H9 (cell line): Measurements from ENCODE around the gene GRIK4. TPM values are rescaled to one million over a fixed set of nuclear protein-coding genes. Genes with fewer than 3 reads are reported as not detected.

Experiments used
- DNase-seq: peaks from one replicate; pipeline ENCODE4 v3.0.0-alpha.2; 2017
- H2AFZ ChIP-seq: one replicate; pipeline ENCODE4 v1.6.1; 2013; ENCODE audit warnings: mild to moderate bottlenecking, low read length, control low read depth, moderate library complexity
- H2AK5ac ChIP-seq: 2 replicates; pipeline ENCODE4 v1.6.1; 2013; ENCODE audit warnings: low read length, control low read depth, mixed read lengths; ENCODE audit not compliant: insufficient read length
- H2BK120ac ChIP-seq: one replicate; pipeline ENCODE4 v1.6.1; 2013; ENCODE audit warnings: low read depth, mild to moderate bottlenecking, low read length, control low read depth, inconsistent platforms; ENCODE audit not compliant: poor library complexity, severe bottlenecking
- H2BK12ac ChIP-seq: 2 replicates; pipeline ENCODE4 v1.6.1; 2013; ENCODE audit warnings: low read length, control low read depth, mixed read lengths, low read depth; ENCODE audit not compliant: insufficient read length
- H2BK15ac ChIP-seq: 2 replicates; pipeline ENCODE4 v1.6.1; 2013; ENCODE audit warnings: low read depth, low read length, control low read depth
- H2BK20ac ChIP-seq: one replicate; pipeline ENCODE4 v1.6.1; 2013; ENCODE audit warnings: low read depth, mild to moderate bottlenecking, low read length, control low read depth, inconsistent platforms; ENCODE audit not compliant: poor library complexity, severe bottlenecking
- H2BK5ac ChIP-seq: 2 replicates; pipeline ENCODE4 v1.6.1; 2013; ENCODE audit warnings: low read length, control low read depth, mixed read lengths; ENCODE audit not compliant: insufficient read length
- H3K14ac ChIP-seq: 2 replicates; pipeline ENCODE4 v1.6.1; 2013; ENCODE audit warnings: low read length, control low read depth; ENCODE audit not compliant: insufficient read depth
- H3K18ac ChIP-seq: 2 replicates; pipeline ENCODE4 v1.6.1; 2013; ENCODE audit warnings: low read depth, mild to moderate bottlenecking, mixed read lengths, low read length, control low read depth; ENCODE audit not compliant: insufficient read length
- H3K23ac ChIP-seq: 2 replicates; pipeline ENCODE4 v1.6.1; 2013; ENCODE audit warnings: low read length, control low read depth, mixed read lengths, low read depth; ENCODE audit not compliant: insufficient read length
- H3K23me2 ChIP-seq: 2 replicates; pipeline ENCODE4 v1.6.1; 2013; ENCODE audit warnings: low read depth, mild to moderate bottlenecking, mixed read lengths, low read length, control low read depth; ENCODE audit not compliant: insufficient read length, poor library complexity, severe bottlenecking
- H3K27ac ChIP-seq: 2 replicates; pipeline ENCODE4 v1.5.1; 2013; ENCODE audit warnings: low read length, control low read depth, mixed read lengths, low read depth; ENCODE audit not compliant: insufficient read length
- H3K27me3 ChIP-seq: 2 replicates; pipeline ENCODE4 v1.6.1; 2013; ENCODE audit warnings: low read length, control low read depth, inconsistent platforms; ENCODE audit not compliant: insufficient read depth
- H3K4ac ChIP-seq: 2 replicates; pipeline ENCODE4 v1.6.1; 2013; ENCODE audit warnings: low read depth, mild to moderate bottlenecking, control low read depth, inconsistent platforms, low read length, moderate library complexity
- H3K4me1 ChIP-seq: 2 replicates; pipeline ENCODE4 v1.6.1; 2013; ENCODE audit warnings: low read length, control low read depth, inconsistent platforms; ENCODE audit not compliant: insufficient read depth
- H3K4me2 ChIP-seq: 2 replicates; pipeline ENCODE4 v1.6.1; 2013; ENCODE audit warnings: low read length, control low read depth, mixed read lengths; ENCODE audit not compliant: insufficient read length, insufficient read depth
- H3K56ac ChIP-seq: 2 replicates; pipeline ENCODE4 v1.6.1; 2013; ENCODE audit warnings: low read depth, mild to moderate bottlenecking, mixed read lengths, low read length, control low read depth; ENCODE audit not compliant: insufficient read length
- H3K79me1 ChIP-seq: 2 replicates; pipeline ENCODE4 v1.6.1; 2013; ENCODE audit warnings: low read depth, mild to moderate bottlenecking, moderate library complexity, low read length, control low read depth, inconsistent platforms; ENCODE audit not compliant: insufficient read depth, poor library complexity, severe bottlenecking
- H3K79me2 ChIP-seq: 2 replicates; pipeline ENCODE4 v1.6.1; 2013; ENCODE audit warnings: low read length, control low read depth, inconsistent platforms; ENCODE audit not compliant: insufficient read depth
- H3K9ac ChIP-seq: 2 replicates; pipeline ENCODE4 v1.6.1; 2013; ENCODE audit warnings: low read length, control low read depth, mixed read lengths; ENCODE audit not compliant: insufficient read length; ENCODE audit errors: extremely low read depth
- H3K9me3 ChIP-seq: one replicate; pipeline ENCODE4 v1.6.1; 2013; ENCODE audit warnings: low read depth, low read length, inconsistent platforms; ENCODE audit not compliant: control insufficient read depth
- H3T11ph ChIP-seq: one replicate; pipeline ENCODE4 v1.6.1; 2013; ENCODE audit warnings: mild to moderate bottlenecking, low read length, control low read depth, inconsistent platforms
- H4K20me1 ChIP-seq: one replicate; pipeline ENCODE4 v1.6.1; 2013; ENCODE audit not compliant: control insufficient read depth, insufficient read length, insufficient read depth
- H4K5ac ChIP-seq: 2 replicates; pipeline ENCODE4 v1.6.1; 2013; ENCODE audit warnings: low read depth, mild to moderate bottlenecking, mixed read lengths, low read length, control low read depth; ENCODE audit not compliant: insufficient read length
- H4K8ac ChIP-seq: replicated peaks from 2 replicates; pipeline ENCODE4 v1.6.1; 2013; ENCODE audit warnings: low read length, control low read depth, mixed read lengths, low read depth; ENCODE audit not compliant: insufficient read length
- H4K91ac ChIP-seq: 2 replicates; pipeline ENCODE4 v1.6.1; 2013; ENCODE audit warnings: low read depth, mild to moderate bottlenecking, moderate library complexity, mixed read lengths, low read length, control low read depth; ENCODE audit not compliant: insufficient read length
- H3K27ac Mint-ChIP-seq, 3 experiments: 2 replicates in 2 of 3; 3 replicates in 1 of 3; pipeline ENCODE4 v1.8.0; 2020 to 2021; ENCODE audit warnings: mixed read lengths in 3 of 3, mild to moderate bottlenecking in 1 of 3, moderate library complexity in 1 of 3
- H3K27me3 Mint-ChIP-seq: 2 replicates; pipeline ENCODE4 v1.8.0; 2021; ENCODE audit warnings: low read depth, mild to moderate bottlenecking, moderate library complexity, mixed read lengths
- H3K36me3 Mint-ChIP-seq, 3 experiments: 2 replicates in 2 of 3; 3 replicates in 1 of 3; pipeline ENCODE4 v1.8.0; 2020 to 2021; ENCODE audit warnings: low read depth in 3 of 3, mixed read lengths in 3 of 3; ENCODE audit not compliant: insufficient read depth in 1 of 3
- H3K4me1 Mint-ChIP-seq, 2 experiments: 2 replicates each; pipeline ENCODE4 v1.8.0; 2020; ENCODE audit warnings: mixed read lengths in 2 of 2
- H3K4me3 Mint-ChIP-seq, 2 experiments: 2 replicates in 1 of 2; 3 replicates in 1 of 2; pipeline ENCODE4 v1.8.0; 2020 to 2021; ENCODE audit warnings: mild to moderate bottlenecking in 2 of 2, mixed read lengths in 2 of 2, moderate library complexity in 1 of 2
- H3K9me3 Mint-ChIP-seq, 2 experiments: 2 replicates in 1 of 2; 3 replicates in 1 of 2; pipeline ENCODE4 v1.8.0; 2020; ENCODE audit warnings: mild to moderate bottlenecking in 2 of 2, mixed read lengths in 2 of 2, moderate library complexity in 1 of 2
- WGBS: extraction: QIAGEN DNeasy Blood & Tissue Kit; methylation state at CpG from one replicate; pipeline ENCODE4 v1.1.7; 2013; ENCODE audit warnings: missing lambda C conversion rate, low lambda C conversion rate, mixed read lengths; ENCODE audit not compliant: insufficient read length; ENCODE audit errors: extremely low coverage; 5-methylcytosine and 5-hydroxymethylcytosine counted together
- total RNA-seq: library from RNA; stranded (reverse); gene quantifications from 2 replicates; pipeline ENCODE4 v1.2.1, GENCODE V29; 2021
- TF ChIP-seq, protein P1 (sequence below): fragments of 200-600 bp; sonication (generic); conservative IDR thresholded peaks from 3 replicates; pipeline ENCODE4 v1.8.0; 2021; ENCODE audit warnings: antibody characterized with exemption, mild to moderate bottlenecking

GRIK4 gene
- total RNA-seq, 1 experiment from 2014 or later, result 2.3 TPM

DNA sequence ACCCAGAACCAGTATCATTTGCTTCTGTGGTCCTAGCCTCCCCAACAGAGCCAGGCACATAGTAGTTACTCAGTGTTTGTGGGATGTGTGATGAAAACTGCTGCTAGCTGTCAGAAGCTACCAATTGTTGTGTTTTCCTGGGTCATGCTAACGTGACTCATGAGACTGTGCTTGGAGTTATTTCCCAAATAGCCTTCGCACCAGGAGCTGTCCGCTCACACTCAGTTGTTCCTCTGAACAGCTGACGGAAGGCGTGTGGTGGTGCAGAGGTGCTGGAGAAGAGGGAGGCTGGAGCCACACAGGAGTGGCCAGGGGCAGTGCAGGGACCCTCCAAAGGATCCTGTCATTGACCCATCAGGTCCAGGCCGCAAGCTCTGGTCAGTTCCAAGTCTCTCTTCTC, 458.4 kb downstream of the GRIK4 start:
- Histone ChIP-seq H3K27ac (no peak overlapping the region), H2AFZ (no peak overlapping the region), H3K4ac (no peak overlapping the region), H3T11ph (no peak overlapping the region), H4K20me1 (no peaks in the 10 kb centered on the region), H3K79me1 (no peaks in the 10 kb centered on the region), H2AK5ac (no peak overlapping the region), H2BK12ac (no peak overlapping the region), H3K23ac (no peak overlapping the region), H2BK120ac (no peak overlapping the region), H2BK20ac (no peak overlapping the region), H3K27me3 (no peaks in the 10 kb centered on the region), H3K56ac (no peak overlapping the region), H3K9ac (no peak overlapping the region), H3K14ac (no peak overlapping the region), H4K5ac (no peak overlapping the region), H3K18ac (no peak overlapping the region), H3K4me1 (no peaks in the 10 kb centered on the region), H4K8ac (no peak overlapping the region), H3K9me3 (no peaks in the 10 kb centered on the region), H3K23me2 (no peaks in the 10 kb centered on the region), H2BK15ac (no peak overlapping the region), H2BK5ac (no peak overlapping the region), H3K4me2 (no peak overlapping the region), H3K79me2 (no peaks in the 10 kb centered on the region), H4K91ac (no peak overlapping the region)
- H3K36me3 Mint-ChIP-seq, result no peaks in the 10 kb centered on the region
- no peak overlapping the region for H3K4me3 Mint-ChIP-seq
- H3K4me1 Mint-ChIP-seq, result peaks cover 2% of the 10 kb centered on the region in 2 experiments; a peak in 3 of 4 replicates
- H3K9me3 Mint-ChIP-seq, result no peaks in the 10 kb centered on the region
- TF ChIP-seq, protein P1, sequence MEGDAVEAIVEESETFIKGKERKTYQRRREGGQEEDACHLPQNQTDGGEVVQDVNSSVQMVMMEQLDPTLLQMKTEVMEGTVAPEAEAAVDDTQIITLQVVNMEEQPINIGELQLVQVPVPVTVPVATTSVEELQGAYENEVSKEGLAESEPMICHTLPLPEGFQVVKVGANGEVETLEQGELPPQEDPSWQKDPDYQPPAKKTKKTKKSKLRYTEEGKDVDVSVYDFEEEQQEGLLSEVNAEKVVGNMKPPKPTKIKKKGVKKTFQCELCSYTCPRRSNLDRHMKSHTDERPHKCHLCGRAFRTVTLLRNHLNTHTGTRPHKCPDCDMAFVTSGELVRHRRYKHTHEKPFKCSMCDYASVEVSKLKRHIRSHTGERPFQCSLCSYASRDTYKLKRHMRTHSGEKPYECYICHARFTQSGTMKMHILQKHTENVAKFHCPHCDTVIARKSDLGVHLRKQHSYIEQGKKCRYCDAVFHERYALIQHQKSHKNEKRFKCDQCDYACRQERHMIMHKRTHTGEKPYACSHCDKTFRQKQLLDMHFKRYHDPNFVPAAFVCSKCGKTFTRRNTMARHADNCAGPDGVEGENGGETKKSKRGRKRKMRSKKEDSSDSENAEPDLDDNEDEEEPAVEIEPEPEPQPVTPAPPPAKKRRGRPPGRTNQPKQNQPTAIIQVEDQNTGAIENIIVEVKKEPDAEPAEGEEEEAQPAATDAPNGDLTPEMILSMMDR, result no peak
- peaks cover 1% of the 10 kb centered on the region for H3K27me3 Mint-ChIP-seq
- no peak for DNase-seq
- no CpG with 5 or more reads among the region's 6 CpGs for WGBS
- no peak overlapping the region for H3K27ac Mint-ChIP-seq
